ENCODE results near the gene NEGR1. TPM values are rescaled to one million over a fixed set of nuclear protein-coding genes. Genes with fewer than 3 reads are reported as not detected.
A peak's percentile ranks its signal among the peaks of the same experiment; 100 is the strongest.

NEGR1 gene
- total RNA-seq, 1 donor from 2014 or later = 4.0 TPM

DNA sequence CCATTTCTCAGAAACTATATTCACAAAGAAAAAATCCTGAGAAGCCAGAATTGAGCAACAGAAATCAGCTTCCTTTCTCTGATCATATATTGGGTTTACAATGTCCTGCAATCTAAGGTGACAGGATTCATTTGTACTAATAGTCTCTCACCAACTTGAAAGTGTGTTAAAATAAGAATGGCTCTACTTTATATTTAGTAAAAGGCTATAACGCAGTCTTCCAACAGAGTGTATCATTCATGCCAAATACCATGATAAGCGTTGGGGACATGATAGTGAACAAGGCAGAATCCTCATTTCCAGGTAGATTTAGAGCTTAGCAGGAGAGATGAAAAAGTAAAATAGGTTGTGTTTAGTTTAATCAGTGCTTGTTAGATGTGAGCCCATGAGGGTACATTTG, 682.3 kb downstream of the NEGR1 start:
- TF ChIP-seq, protein P1, sequence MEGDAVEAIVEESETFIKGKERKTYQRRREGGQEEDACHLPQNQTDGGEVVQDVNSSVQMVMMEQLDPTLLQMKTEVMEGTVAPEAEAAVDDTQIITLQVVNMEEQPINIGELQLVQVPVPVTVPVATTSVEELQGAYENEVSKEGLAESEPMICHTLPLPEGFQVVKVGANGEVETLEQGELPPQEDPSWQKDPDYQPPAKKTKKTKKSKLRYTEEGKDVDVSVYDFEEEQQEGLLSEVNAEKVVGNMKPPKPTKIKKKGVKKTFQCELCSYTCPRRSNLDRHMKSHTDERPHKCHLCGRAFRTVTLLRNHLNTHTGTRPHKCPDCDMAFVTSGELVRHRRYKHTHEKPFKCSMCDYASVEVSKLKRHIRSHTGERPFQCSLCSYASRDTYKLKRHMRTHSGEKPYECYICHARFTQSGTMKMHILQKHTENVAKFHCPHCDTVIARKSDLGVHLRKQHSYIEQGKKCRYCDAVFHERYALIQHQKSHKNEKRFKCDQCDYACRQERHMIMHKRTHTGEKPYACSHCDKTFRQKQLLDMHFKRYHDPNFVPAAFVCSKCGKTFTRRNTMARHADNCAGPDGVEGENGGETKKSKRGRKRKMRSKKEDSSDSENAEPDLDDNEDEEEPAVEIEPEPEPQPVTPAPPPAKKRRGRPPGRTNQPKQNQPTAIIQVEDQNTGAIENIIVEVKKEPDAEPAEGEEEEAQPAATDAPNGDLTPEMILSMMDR (IDR thresholded peaks at IDR 0.05; ENCODE audit: insufficient read depth, low read length, poor library complexity, severe bottlenecking) = no peak
- no peak for DNase-seq (ENCODE audit: low read depth)
- Histone ChIP-seq H3K36me3 (ENCODE audit: control insufficient read depth, insufficient read depth, low read length) (no peaks in the 10 kb centered on the region), H3K27me3 (ENCODE audit: control insufficient read depth, insufficient read depth, low read length) (no peaks in the 10 kb centered on the region), H3K4me3 (ENCODE audit: low read depth, low read length) (no peak overlapping the region)

DNA sequence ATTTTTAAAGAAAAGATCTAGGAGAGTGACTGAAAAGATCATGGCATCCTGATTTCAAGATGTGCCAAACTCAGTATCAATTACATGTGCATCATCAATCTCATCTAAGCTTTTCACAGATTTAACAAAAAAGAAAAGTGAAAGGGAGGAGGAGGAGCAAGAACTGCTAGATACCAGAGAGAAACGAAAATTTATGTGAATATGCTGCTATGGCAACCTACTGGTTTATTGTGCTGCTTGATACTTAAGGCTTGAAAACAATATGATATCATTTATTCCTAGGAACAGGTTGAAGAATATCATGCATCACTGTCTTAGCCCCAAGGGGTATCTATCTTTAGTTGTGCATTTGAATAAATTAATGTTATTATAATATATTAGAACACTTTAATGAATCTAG, 683.0 kb downstream of the NEGR1 start:
- Histone ChIP-seq H3K36me3 (ENCODE audit: control insufficient read depth, insufficient read depth, low read length) (no peaks in the 10 kb centered on the region), H3K4me3 (ENCODE audit: low read depth, low read length) (no peak overlapping the region), H3K27me3 (ENCODE audit: control insufficient read depth, insufficient read depth, low read length) (no peaks in the 10 kb centered on the region)
- TF ChIP-seq, protein P1 (IDR thresholded peaks at IDR 0.05; ENCODE audit: insufficient read depth, low read length, poor library complexity, severe bottlenecking) = no peak
- no peak for DNase-seq (ENCODE audit: low read depth)

DNA sequence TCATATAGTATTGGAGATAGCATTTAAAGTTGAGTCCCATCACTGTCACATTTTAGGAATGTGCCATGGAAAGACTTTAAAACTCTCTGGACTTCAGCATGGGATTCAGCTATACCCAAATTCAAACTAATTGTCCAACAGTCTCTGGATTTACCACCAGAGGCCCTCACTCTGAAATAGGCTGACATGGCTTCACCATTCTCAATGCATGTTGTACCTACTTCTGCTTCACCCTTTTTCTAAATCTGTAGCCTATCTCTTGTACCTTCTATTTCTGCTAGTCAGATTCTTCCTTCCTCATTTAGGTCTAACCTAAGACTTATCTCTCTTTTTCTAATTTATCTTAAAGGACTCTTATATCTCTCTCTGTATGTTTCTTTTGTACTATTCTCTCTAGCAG, 688.8 kb downstream of the NEGR1 start:
- no peak overlapping the region for H3K4me3 ChIP-seq (ENCODE audit: low read depth, low read length)
- TF ChIP-seq, protein P1 (IDR thresholded peaks at IDR 0.05; ENCODE audit: insufficient read depth, low read length, poor library complexity, severe bottlenecking) = no peak
- no peaks in the 10 kb centered on the region for H3K27me3 ChIP-seq (ENCODE audit: control insufficient read depth, insufficient read depth, low read length)
- DNase-seq (ENCODE audit: low read depth) = no peak
- no peaks in the 10 kb centered on the region for H3K36me3 ChIP-seq (ENCODE audit: control insufficient read depth, insufficient read depth, low read length)

DNA sequence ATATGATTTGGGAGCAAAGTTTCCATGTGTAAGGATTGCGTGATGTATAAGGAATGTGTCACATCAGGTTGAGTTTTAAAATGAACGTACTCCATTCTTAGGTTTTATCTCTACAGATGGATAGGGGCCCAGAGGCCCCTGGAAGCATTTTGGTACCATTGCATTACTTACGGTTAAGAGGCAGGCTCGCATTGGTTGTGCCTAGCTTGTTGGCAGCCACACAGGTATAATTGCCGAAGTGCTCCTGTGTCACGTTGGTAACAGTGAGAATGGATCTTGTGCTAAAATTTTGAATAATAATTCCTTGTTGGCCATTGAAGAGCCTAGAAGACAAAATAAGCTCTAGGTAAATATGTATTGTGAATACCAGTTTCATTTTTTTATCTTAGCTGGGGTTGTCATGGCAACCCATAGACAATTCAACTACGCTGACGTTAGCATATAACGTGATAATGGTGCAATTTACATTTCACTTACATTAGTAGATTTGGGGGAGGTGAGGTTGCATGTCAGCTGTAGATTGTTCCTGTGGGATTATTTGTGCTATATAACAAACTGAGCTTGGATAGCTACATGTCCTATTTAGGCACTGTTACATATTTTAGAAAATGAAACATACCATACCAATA, 689.6 kb downstream of the NEGR1 start:
- DNase-seq (ENCODE audit: low read depth) = no peak
- H3K36me3 ChIP-seq (ENCODE audit: control insufficient read depth, insufficient read depth, low read length) = no peaks in the 10 kb centered on the region
- no peak overlapping the region for H3K4me3 ChIP-seq (ENCODE audit: low read depth, low read length)
- TF ChIP-seq, protein P1 (IDR thresholded peaks at IDR 0.05; ENCODE audit: insufficient read depth, low read length, poor library complexity, severe bottlenecking) = no peak
- H3K27me3 ChIP-seq (ENCODE audit: control insufficient read depth, insufficient read depth, low read length) = no peaks in the 10 kb centered on the region

DNA sequence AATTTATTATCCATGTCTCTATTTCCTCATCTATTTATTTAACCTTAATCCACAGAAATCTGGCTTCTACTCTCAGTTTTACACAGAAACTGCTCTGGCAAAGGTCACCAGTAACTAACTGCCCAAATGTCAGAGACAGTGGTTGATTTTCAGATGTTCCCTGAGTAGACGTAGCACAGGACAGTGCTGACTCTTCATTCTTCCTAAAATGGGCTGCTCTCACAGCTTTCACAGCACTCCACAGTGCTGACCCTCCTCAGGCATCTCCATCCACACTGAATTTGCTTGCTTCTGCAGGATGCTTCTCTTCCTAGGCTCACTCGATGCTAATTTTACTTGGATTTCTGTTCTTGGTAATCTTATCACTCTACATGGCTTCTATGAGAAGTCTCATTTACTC, 693.3 kb downstream of the NEGR1 start:
- TF ChIP-seq, protein P1 (IDR thresholded peaks at IDR 0.05; ENCODE audit: insufficient read depth, low read length, poor library complexity, severe bottlenecking) = no peak
- no peak for DNase-seq (ENCODE audit: low read depth)
- Histone ChIP-seq H3K27me3 (ENCODE audit: control insufficient read depth, insufficient read depth, low read length) (no peaks in the 10 kb centered on the region), H3K36me3 (ENCODE audit: control insufficient read depth, insufficient read depth, low read length) (no peaks in the 10 kb centered on the region), H3K4me3 (ENCODE audit: low read depth, low read length) (no peak overlapping the region)

DNA sequence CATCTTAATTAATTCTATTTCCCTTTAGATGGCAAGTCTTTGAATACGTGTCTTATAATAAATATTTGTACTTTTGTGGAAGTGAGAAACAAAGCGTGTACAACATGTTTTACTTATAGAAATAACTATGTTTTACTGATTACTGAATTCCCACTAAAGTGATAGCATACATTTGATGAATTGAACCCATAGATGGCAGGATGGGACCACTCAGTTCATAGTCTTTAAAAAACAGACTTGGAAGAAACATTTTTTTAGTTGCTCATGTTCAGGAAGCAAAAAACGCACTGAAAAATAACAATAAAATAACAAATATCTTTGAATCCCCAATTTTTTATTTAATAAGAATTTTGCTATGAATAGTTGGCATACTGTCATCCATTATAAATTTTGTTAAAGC, 694.4 kb downstream of the NEGR1 start:
- Histone ChIP-seq H3K36me3 (ENCODE audit: control insufficient read depth, insufficient read depth, low read length) (no peaks in the 10 kb centered on the region), H3K27me3 (ENCODE audit: control insufficient read depth, insufficient read depth, low read length) (no peaks in the 10 kb centered on the region), H3K4me3 (ENCODE audit: low read depth, low read length) (no peak overlapping the region)
- TF ChIP-seq, protein P1 (IDR thresholded peaks at IDR 0.05; ENCODE audit: insufficient read depth, low read length, poor library complexity, severe bottlenecking) = peak; percentile 29
- no peak for DNase-seq (ENCODE audit: low read depth)
